Heart right ventricle (tissue), 16 donors: ENCODE data around the gene TRPM3. TPM values are rescaled to one million over a fixed set of nuclear protein-coding genes. Genes with fewer than 3 reads are reported as not detected.

Experiments
- ATAC-seq, 8 donors: fragments of 200-7000 bp; cut with Tn5 transposase; one replicate each; pipeline ENCODE4 v1.9.1; 2020; ENCODE audit warnings: mild to moderate bottlenecking in 8 of 8, moderate library complexity in 8 of 8, moderate number of reproducible peaks in 1 of 8
- DNase-seq, 2 donors: peaks; one replicate each; pipeline ENCODE4 v3.0.0-alpha.2; 2020
- H3K27ac ChIP-seq, 10 donors: fragments of 200-600 bp; sonication (generic) in 2 of 10; one replicate each; pipeline versions ENCODE4 v1.5.0 to v1.8.0; 2020 to 2022; ENCODE audit warnings: mild to moderate bottlenecking in 3 of 10
- H3K27me3 ChIP-seq, 7 donors: fragments of 200-600 bp; one replicate each; pipeline ENCODE4 v1.8.0; 2021 to 2022; ENCODE audit warnings: mild to moderate bottlenecking in 2 of 7
- H3K36me3 ChIP-seq, 9 donors: fragments of 200-600 bp; sonication (generic) in 1 of 9; one replicate each; pipeline versions ENCODE4 v1.5.0 to v1.8.0; 2020 to 2022; ENCODE audit warnings: mild to moderate bottlenecking in 2 of 9
- H3K4me1 ChIP-seq, 9 donors: fragments of 200-600 bp; sonication (generic) in 1 of 9; one replicate each; pipeline versions ENCODE4 v1.5.0 to v1.8.0; 2020 to 2022; ENCODE audit warnings: mild to moderate bottlenecking in 4 of 9
- H3K4me3 ChIP-seq, 10 donors: fragments of 200-600 bp; sonication (generic) in 2 of 10; one replicate each; pipeline versions ENCODE4 v1.5.0 to v1.8.0; 2020 to 2022; ENCODE audit warnings: mild to moderate bottlenecking in 7 of 10, moderate library complexity in 2 of 10
- H3K9me3 ChIP-seq, 11 donors: fragments of 200-600 bp in 10 of 11; sonication (generic) in 2 of 11; one replicate each; pipeline versions ENCODE4 v1.5.0 to v1.8.0; 2013 to 2022; ENCODE audit warnings: mild to moderate bottlenecking in 2 of 11, control low read depth in 1 of 11, moderate library complexity in 1 of 11
- WGBS, 2 donors: extraction: QIAGEN DNeasy Blood & Tissue Kit; methylation state at CpG; one replicate each; pipeline ENCODE4 v1.1.7; 2013; ENCODE audit warnings: inconsistent platforms in 1 of 2; 5-methylcytosine and 5-hydroxymethylcytosine counted together
- intact Hi-C, 10 donors: fragments of 100-400 bp; cut with DNase I; formaldehyde crosslinking; loops; one replicate each; pipeline versions ENCODE4 v1.11.1 to v1.14.2; 2022
- polyA plus RNA-seq, 2 donors: library from polyadenylated mRNA; stranded (reverse); fragments of 200-250 nt; gene quantifications; one replicate each; pipeline ENCODE4 v1.2.3, GENCODE V29; 2013
- total RNA-seq, 10 donors: library from RNA; stranded (reverse); fragmentation: NEBNext Ultra II Directional in 3 of 10; extraction: Animal tissue kit (Norgen Biotek cat#: 25700) in 3 of 10; gene quantifications; one replicate each; pipeline versions ENCODE4 v1.2.1 to v1.2.4, GENCODE V29; 2021 to 2023
- TF ChIP-seq, protein P1 (sequence below), 9 donors: fragments of 200-600 bp; sonication (generic) in 2 of 9; IDR thresholded peaks; one replicate each; pipeline versions ENCODE4 v1.5.0 to v1.8.0; 2021 to 2022; ENCODE audit warnings: antibody characterized with exemption in 9 of 9, mild to moderate bottlenecking in 5 of 9, moderate library complexity in 1 of 9
- donor health status: Arrhythmogenic right ventricular cardiomyopathy.
- donor health status: ischemic (EF 13 %, LVEDD 7.1; RV severe dilation, severe dysfunction).
- donor health status: healthy with polysubstance abuse.
- donor health status: DM: no; HTN: yes; CAD: no.
- donor health status: DM: no; HTN: no; CAD: no.
- donor health status: ischemic (EF 25% LVEDD 6.9; RV normal size, moderate dysfunction).
- donor health status: ischemic (EF 25% LVEDD 5.7; RV mildly dilated, moderate dysfunction).
- donor health status: healthy.
- donor health status: DM: yes; HTN: yes; CAD: no.
- donor health status: Ischemic cardiomyopathy.
- donor health status: ischemic (EF 35%, LVEDD 5.7; RV mildly dilated, moderate dysfunction).
- donor health status: nonischemic (EF 11% LVEDD 7.7; RV severe dilation, severe dysfunction).
- donor health status: DM: yes; HTN: yes; CAD: no.
- donor health status: PGD.
- donor health status: ischemic (EF 29% LVEDD 5.4; RV normal size, mild dysfunction).
- donor health status: nonischemic (EF 23%, LVEDD 6.1; RV moderate dilation, normal function).

The TRPM3 gene
- total and polyA plus RNA-seq, 12 donors = 0.05 to 1.3 (median 0.16) TPM; not detected in 1

DNA sequence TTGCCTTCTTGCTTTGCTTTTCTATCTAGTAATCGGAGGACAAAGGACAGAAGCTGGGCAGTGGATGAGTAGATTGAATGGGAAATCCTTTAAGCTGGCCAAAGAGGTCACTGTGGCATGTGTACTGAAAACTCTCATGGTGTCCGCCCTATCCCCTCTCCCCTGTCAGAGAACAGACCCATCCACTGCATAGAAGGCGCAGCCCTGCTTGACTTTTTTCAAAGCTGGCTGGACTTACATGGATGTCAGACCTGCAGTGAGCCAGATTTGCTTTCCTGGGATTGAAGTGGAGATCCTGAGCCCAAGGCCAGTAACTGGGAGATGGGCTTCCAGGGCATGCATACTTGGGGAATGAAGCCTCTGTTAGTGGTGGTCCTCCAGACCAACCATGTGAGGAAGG is 329.5 kb downstream of the TRPM3 start:
- WGBS, 2 donors = 92 to 94% methylated on average over 3 of the region's 3 CpGs
- ATAC-seq = no peak

DNA sequence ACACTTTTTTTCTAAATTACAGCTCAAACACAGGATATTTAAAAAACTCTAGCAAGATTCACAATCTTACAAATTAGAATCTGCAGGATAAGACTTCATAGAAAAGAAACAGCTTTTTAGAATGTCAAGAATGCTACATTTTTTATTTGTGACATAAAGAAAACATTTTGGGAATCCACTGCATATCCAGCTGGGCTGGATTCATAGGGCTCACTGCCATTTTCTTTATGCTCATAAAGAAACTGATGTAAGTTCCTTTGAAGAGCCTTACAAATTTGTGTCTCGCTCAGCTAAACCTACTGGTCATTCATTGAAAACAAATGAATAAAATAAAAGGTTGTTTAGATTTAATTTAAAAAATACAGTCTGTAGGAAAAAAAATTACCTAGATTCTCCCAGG is 332.3 kb downstream of the TRPM3 start:
- no peaks in the 10 kb centered on the region for H3K36me3 ChIP-seq
- TF ChIP-seq, protein P1, sequence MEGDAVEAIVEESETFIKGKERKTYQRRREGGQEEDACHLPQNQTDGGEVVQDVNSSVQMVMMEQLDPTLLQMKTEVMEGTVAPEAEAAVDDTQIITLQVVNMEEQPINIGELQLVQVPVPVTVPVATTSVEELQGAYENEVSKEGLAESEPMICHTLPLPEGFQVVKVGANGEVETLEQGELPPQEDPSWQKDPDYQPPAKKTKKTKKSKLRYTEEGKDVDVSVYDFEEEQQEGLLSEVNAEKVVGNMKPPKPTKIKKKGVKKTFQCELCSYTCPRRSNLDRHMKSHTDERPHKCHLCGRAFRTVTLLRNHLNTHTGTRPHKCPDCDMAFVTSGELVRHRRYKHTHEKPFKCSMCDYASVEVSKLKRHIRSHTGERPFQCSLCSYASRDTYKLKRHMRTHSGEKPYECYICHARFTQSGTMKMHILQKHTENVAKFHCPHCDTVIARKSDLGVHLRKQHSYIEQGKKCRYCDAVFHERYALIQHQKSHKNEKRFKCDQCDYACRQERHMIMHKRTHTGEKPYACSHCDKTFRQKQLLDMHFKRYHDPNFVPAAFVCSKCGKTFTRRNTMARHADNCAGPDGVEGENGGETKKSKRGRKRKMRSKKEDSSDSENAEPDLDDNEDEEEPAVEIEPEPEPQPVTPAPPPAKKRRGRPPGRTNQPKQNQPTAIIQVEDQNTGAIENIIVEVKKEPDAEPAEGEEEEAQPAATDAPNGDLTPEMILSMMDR (IDR thresholded peaks at IDR 0.05) = no peak
- H3K4me1 ChIP-seq = no peaks in the 10 kb centered on the region
- no peak overlapping the region for H3K4me3 ChIP-seq
- DNase-seq (no peak), ATAC-seq (no peak)
- 86 to 89% methylated on average over 1 of the region's 1 CpG for WGBS, 2 donors
- intact Hi-C loops = no loop called here
- no peaks in the 10 kb centered on the region for H3K9me3 ChIP-seq
- no peak overlapping the region for H3K27ac ChIP-seq
- no peaks in the 10 kb centered on the region for H3K27me3 ChIP-seq

More for the DNA sequence above, 329.5 kb downstream of the TRPM3 start:
- Histone ChIP-seq H3K27ac (no peak overlapping the region), H3K4me3 (no peak overlapping the region), H3K36me3 (no peaks in the 10 kb centered on the region), H3K4me1 (no peaks in the 10 kb centered on the region), H3K27me3 (no peaks in the 10 kb centered on the region), H3K9me3 (no peaks in the 10 kb centered on the region)
- TF ChIP-seq, protein P1 (IDR thresholded peaks at IDR 0.05) = no peak
- intact Hi-C loops = no loop called here
- DNase-seq = no peak

DNA sequence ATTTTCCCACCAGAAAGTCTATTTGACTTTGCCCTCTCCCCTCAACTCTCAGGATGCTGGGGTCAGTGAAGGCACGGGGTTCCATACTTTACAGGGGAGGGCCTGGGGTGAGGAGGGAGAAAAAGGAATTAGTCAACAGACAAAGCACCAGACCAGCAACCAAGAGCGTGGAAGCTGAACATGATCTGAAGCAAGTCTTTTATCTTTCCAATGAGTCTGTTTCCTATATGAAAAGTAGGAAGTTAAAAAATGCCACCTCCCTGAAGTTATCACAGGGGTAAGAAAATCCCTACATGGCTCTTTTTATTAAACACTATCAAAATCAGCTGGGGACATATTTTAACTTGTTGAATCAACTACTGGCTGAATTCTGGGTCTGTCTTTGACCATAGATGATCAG is 337.0 kb downstream of the TRPM3 start:
- Histone ChIP-seq H3K27ac (no peak overlapping the region), H3K4me1 (no peaks in the 10 kb centered on the region), H3K36me3 (no peaks in the 10 kb centered on the region), H3K27me3 (no peaks in the 10 kb centered on the region), H3K4me3 (no peak overlapping the region), H3K9me3 (no peaks in the 10 kb centered on the region)
- ATAC-seq (no peak), DNase-seq (no peak)
- WGBS, 2 donors = 59 to 77% methylated on average over 2 of the region's 2 CpGs
- TF ChIP-seq, protein P1 (IDR thresholded peaks at IDR 0.05) = no peak
- intact Hi-C loops = no loop called here

DNA sequence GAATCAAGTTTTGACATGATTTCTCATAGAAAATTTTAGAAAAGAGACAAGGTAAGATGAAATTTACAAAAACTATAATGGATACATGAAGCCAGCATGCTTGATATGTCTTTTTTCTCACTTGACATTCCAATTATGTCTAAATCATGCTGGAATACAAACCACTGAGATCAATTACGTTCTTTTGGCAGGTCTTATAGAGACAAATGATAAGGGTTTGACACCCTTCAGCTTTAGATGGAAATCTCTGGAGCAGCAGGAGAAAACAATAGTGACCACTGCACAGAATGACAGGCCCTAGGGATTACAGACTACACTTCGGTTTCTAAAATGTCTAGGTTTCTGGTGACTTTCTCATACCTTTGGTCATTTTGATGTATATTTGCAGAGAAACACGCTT is 342.9 kb downstream of the TRPM3 start:
- intact Hi-C loops = no loop called here
- DNase-seq (no peak), ATAC-seq (no peak)
- Histone ChIP-seq H3K36me3 (no peaks in the 10 kb centered on the region), H3K27me3 (no peaks in the 10 kb centered on the region), H3K27ac (no peak overlapping the region), H3K9me3 (no peaks in the 10 kb centered on the region), H3K4me3 (no peak overlapping the region), H3K4me1 (no peaks in the 10 kb centered on the region)
- TF ChIP-seq, protein P1 (IDR thresholded peaks at IDR 0.05) = no peak
- WGBS, 2 donors = 76 to 78% methylated on average over 3 of the region's 3 CpGs
